ENCODE results near the gene CNNM2.

Gene CNNM2

GRCh38 chr10:103105462-103105861 lies 187.4 kb downstream of the CNNM2 start:
- TF ChIP-seq, protein P1, sequence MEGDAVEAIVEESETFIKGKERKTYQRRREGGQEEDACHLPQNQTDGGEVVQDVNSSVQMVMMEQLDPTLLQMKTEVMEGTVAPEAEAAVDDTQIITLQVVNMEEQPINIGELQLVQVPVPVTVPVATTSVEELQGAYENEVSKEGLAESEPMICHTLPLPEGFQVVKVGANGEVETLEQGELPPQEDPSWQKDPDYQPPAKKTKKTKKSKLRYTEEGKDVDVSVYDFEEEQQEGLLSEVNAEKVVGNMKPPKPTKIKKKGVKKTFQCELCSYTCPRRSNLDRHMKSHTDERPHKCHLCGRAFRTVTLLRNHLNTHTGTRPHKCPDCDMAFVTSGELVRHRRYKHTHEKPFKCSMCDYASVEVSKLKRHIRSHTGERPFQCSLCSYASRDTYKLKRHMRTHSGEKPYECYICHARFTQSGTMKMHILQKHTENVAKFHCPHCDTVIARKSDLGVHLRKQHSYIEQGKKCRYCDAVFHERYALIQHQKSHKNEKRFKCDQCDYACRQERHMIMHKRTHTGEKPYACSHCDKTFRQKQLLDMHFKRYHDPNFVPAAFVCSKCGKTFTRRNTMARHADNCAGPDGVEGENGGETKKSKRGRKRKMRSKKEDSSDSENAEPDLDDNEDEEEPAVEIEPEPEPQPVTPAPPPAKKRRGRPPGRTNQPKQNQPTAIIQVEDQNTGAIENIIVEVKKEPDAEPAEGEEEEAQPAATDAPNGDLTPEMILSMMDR (IDR thresholded peaks at IDR 0.05; ENCODE audit: insufficient read depth, low read length), result no peak
- TF ChIP-seq SPI1 (IDR thresholded peaks at IDR 0.05; ENCODE audit: borderline replicate concordance, low read depth), result no peak
- TF ChIP-seq REST (IDR thresholded peaks at IDR 0.05; ENCODE audit: insufficient replicate concordance, low read depth), result no peak
- no peak for TF ChIP-seq POLR2AphosphoS5 (IDR thresholded peaks at IDR 0.05; ENCODE audit: low read depth)
- TF ChIP-seq GABPA (IDR thresholded peaks at IDR 0.05; ENCODE audit: low read depth), result no peak

GRCh38 chr10:103106539-103106938 lies 188.4 kb downstream of the CNNM2 start:
- Histone ChIP-seq H3K4me3 (replicated peaks; ENCODE audit: insufficient read depth, low read length) (no peak overlapping the region), H3K27ac (replicated peaks) (no peak overlapping the region), H3K27me3 (ENCODE audit: insufficient read depth, poor library complexity, severe bottlenecking) (no peaks in the 10 kb centered on the region)
- no peak for DNase-seq (ENCODE audit: low read depth in 1 of 2, low spot score in 1 of 2)
- TF ChIP-seq, protein P1 (IDR thresholded peaks at IDR 0.05; ENCODE audit: insufficient read depth, low read length), result no peak
- TF ChIP-seq SPI1 (IDR thresholded peaks at IDR 0.05; ENCODE audit: borderline replicate concordance, low read depth), result no peak
- TF ChIP-seq REST (IDR thresholded peaks at IDR 0.05; ENCODE audit: insufficient replicate concordance, low read depth), result no peak
- TF ChIP-seq POLR2AphosphoS5 (IDR thresholded peaks at IDR 0.05; ENCODE audit: low read depth), result no peak
- TF ChIP-seq GABPA (IDR thresholded peaks at IDR 0.05; ENCODE audit: low read depth), result no peak

More at GRCh38 chr10:103105462-103105861, 187.4 kb downstream of the CNNM2 start:
- no peak for DNase-seq (ENCODE audit: low read depth in 1 of 2, low spot score in 1 of 2)
- H3K27ac ChIP-seq (replicated peaks), result no peak overlapping the region
- H3K4me3 ChIP-seq (replicated peaks; ENCODE audit: insufficient read depth, low read length), result no peak overlapping the region
- no peaks in the 10 kb centered on the region for H3K27me3 ChIP-seq (ENCODE audit: insufficient read depth, poor library complexity, severe bottlenecking)

DNA sequence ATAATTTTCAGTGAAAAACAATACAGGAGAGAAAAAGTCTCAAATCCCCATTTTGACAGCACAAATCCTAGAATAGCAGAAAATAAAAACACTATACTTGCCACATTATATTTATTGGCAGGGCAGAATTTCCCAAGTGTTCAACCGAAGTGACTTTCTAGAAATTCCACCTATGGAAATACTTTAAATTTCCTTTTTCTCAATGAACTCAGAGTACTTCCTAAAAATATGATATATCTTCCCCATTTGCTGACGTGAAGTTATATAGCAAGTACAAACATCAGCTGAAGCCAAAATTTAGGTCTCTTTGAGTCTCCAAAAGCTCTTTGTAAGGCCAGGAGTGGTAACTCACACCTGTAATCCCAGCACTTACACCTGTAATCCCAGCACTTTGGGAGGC lies 191.7 kb downstream of the CNNM2 start:
- no peaks in the 10 kb centered on the region for H3K27me3 ChIP-seq (ENCODE audit: insufficient read depth, poor library complexity, severe bottlenecking)
- DNase-seq (ENCODE audit: low read depth in 1 of 2, low spot score in 1 of 2), result no peak
- H3K4me3 ChIP-seq (replicated peaks; ENCODE audit: insufficient read depth, low read length), result no peak overlapping the region
- H3K27ac ChIP-seq (replicated peaks), result no peak overlapping the region
- TF ChIP-seq GABPA (IDR thresholded peaks at IDR 0.05; ENCODE audit: low read depth) (no peak), SPI1 (IDR thresholded peaks at IDR 0.05; ENCODE audit: borderline replicate concordance, low read depth) (no peak), REST (IDR thresholded peaks at IDR 0.05; ENCODE audit: insufficient replicate concordance, low read depth) (no peak), POLR2AphosphoS5 (IDR thresholded peaks at IDR 0.05; ENCODE audit: low read depth) (no peak)
- TF ChIP-seq, protein P1 (IDR thresholded peaks at IDR 0.05; ENCODE audit: insufficient read depth, low read length), result no peak
